Kidney (tissue), 14 donors: ENCODE measurements around the gene SOCS6. TPM values are rescaled to one million over a fixed set of nuclear protein-coding genes. Genes with fewer than 3 reads are reported as not detected.

Source experiments
- DNase-seq, 5 donors: peaks; one replicate each; pipeline ENCODE4 v3.0.0-alpha.2; 2013 to 2020
- FAIRE-seq: peaks from 2 replicates; lab custom pipeline; 2012; peaks lifted over from hg19 to GRCh38; lab: Jason Lieb, UNC
- H3K27ac ChIP-seq, 2 donors: one replicate each; pipeline ENCODE4 v1.7.0; 2013; ENCODE audit warnings: low read depth in 2 of 2, low read length in 2 of 2, inconsistent platforms in 1 of 2
- H3K27me3 ChIP-seq: one replicate; pipeline ENCODE4 v1.7.1; 2013; ENCODE audit warnings: low read length, inconsistent platforms; ENCODE audit not compliant: control insufficient read depth, insufficient read depth
- H3K36me3 ChIP-seq, 3 donors: one replicate each; pipeline versions ENCODE4 v1.7.0 to v1.7.1; 2013; ENCODE audit warnings: low read length in 3 of 3, control low read depth in 1 of 3, inconsistent platforms in 1 of 3; ENCODE audit not compliant: insufficient read depth in 3 of 3, control insufficient read depth in 2 of 3
- H3K4me1 ChIP-seq, 3 donors: one replicate each; pipeline versions ENCODE4 v1.7.0 to v1.7.1; 2013; ENCODE audit warnings: low read length in 3 of 3, inconsistent platforms in 1 of 3, low read depth in 1 of 3; ENCODE audit not compliant: control insufficient read depth in 2 of 3, insufficient read depth in 2 of 3
- H3K4me3 ChIP-seq, 3 donors: one replicate each; pipeline versions ENCODE4 v1.7.0 to v1.8.1; 2013; ENCODE audit warnings: low read length in 3 of 3, control low read depth in 1 of 3, inconsistent platforms in 1 of 3
- H3K9ac ChIP-seq, 3 donors: one replicate each; pipeline versions ENCODE4 v1.7.0 to v1.7.1; 2013; ENCODE audit warnings: low read length in 3 of 3, control low read depth in 1 of 3, inconsistent platforms in 1 of 3
- H3K9me3 ChIP-seq, 3 donors: one replicate each; pipeline versions ENCODE4 v1.7.0 to v1.7.1; 2013; ENCODE audit warnings: low read length in 3 of 3, control low read depth in 1 of 3, inconsistent platforms in 1 of 3; ENCODE audit not compliant: control insufficient read depth in 2 of 3, insufficient read depth in 1 of 3
- intact Hi-C: fragments of 100-400 bp; cut with DNase I; formaldehyde crosslinking; loops from one replicate; pipeline ENCODE4 v1.11.1; 2022
- polyA plus RNA-seq: library from polyadenylated mRNA; stranded (reverse); fragments of 350-450 nt; fragmentation: Illumina TruSeq; extraction: RNeasy Lipid Tissue Mini Kit (QIAGEN cat#74804); gene quantifications from one replicate; pipeline ENCODE4 v1.2.3, GENCODE V29; 2014; ENCODE audit warnings: low read depth, low replicate concordance; ENCODE audit not compliant: insufficient read depth
- total RNA-seq: library from RNA; stranded (reverse); fragmentation: NEBNext Ultra II Directional; extraction: Animal tissue kit (Norgen Biotek cat#: 25700); gene quantifications from one replicate; pipeline ENCODE4 v1.2.1, GENCODE V29; 2021
- TF ChIP-seq, protein P1 (sequence below): IDR thresholded peaks from 3 replicates; pipeline ENCODE4 v1.5.1; 2012; ENCODE audit warnings: mild to moderate bottlenecking, moderate library complexity, borderline replicate concordance; ENCODE audit not compliant: insufficient read depth; ENCODE audit errors: extremely low read depth
- donor health status: control.
- donor health status: control.
- donor health status: control.
- donor health status: control.
- donor health status: control.
- donor health status: DM: yes; HTN: yes; CAD: no.
- donor health status: Normal renal cell carcinoma (clear cell type).

SOCS6 gene
- total and polyA plus RNA-seq, 2 donors from 2014 or later, result 5.1 to 18.7 TPM

DNA sequence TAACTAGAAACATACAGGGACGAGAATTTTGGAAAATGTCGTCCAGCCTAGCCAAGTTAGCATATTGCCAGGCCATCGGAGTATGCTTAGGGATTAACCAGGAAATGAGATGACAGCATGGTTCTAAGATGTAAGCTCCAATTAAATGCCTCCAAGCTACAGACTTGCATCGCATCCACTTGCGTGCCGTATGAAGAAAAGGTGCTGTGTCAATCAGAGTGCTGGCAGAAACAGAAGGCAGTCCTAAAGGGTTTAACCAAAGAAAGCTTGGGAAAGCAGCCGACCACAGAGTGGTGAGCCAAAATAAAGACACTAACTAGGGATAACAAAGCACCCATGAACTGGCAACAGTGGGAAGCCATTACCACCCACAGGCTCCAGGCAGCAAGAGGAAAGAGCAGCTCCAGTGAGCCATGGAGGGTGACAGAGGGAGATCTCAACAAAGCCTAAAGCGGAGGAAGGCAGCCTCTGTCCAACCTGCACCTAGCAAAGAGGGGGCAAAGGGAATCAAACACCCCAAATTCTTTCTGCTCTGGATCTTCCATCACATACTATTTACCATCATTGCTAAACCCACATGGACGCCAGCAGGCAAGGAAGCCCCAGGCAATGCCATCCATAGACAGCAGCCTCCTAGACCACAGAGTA lies 27.6 kb upstream of the SOCS6 start:
- Histone ChIP-seq H3K9ac (no peak overlapping the region), H3K27me3 (no peaks in the 10 kb centered on the region), H3K36me3 (no peaks in the 10 kb centered on the region), H3K4me1 (no peaks in the 10 kb centered on the region), H3K27ac (no peak overlapping the region), H3K4me3 (no peak overlapping the region), H3K9me3 (no peaks in the 10 kb centered on the region)
- intact Hi-C loops, result no loop called here
- TF ChIP-seq, protein P1, sequence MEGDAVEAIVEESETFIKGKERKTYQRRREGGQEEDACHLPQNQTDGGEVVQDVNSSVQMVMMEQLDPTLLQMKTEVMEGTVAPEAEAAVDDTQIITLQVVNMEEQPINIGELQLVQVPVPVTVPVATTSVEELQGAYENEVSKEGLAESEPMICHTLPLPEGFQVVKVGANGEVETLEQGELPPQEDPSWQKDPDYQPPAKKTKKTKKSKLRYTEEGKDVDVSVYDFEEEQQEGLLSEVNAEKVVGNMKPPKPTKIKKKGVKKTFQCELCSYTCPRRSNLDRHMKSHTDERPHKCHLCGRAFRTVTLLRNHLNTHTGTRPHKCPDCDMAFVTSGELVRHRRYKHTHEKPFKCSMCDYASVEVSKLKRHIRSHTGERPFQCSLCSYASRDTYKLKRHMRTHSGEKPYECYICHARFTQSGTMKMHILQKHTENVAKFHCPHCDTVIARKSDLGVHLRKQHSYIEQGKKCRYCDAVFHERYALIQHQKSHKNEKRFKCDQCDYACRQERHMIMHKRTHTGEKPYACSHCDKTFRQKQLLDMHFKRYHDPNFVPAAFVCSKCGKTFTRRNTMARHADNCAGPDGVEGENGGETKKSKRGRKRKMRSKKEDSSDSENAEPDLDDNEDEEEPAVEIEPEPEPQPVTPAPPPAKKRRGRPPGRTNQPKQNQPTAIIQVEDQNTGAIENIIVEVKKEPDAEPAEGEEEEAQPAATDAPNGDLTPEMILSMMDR, result no peak
- FAIRE-seq, result no peak
- no peak for DNase-seq

- TF ChIP-seq, protein P1, result no peak
- Histone ChIP-seq H3K4me3 (no peak overlapping the region), H3K9me3 (no peaks in the 10 kb centered on the region), H3K9ac (no peak overlapping the region), H3K4me1 (no peaks in the 10 kb centered on the region), H3K27me3 (no peaks in the 10 kb centered on the region), H3K27ac (no peak overlapping the region), H3K36me3 (no peaks in the 10 kb centered on the region)
- no peak for FAIRE-seq
- intact Hi-C loops, result no loop called here
- DNase-seq, result no peak
Measured at GRCh38 chr18:70263336-70263735, 25.5 kb upstream of the SOCS6 start.

DNA sequence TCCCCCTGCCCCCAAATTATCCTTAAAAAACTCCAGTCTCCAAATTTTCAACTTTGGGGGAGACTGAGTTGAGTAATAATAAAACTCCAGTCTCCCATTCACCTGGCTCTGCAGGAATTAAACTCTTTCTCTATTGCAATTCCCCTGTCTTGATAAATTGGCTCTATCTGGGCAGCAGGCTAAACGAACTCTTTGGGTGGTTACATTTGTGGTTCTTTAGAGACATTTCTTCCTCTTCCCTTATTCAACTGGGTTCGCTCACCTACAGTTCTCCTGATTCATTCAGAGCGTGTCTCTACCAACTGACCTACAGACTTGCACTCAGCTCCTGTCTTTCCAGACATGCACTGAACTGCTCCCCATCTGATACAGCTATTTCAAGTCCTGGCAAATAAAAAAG lies 17.1 kb upstream of the SOCS6 start:
- Histone ChIP-seq H3K9me3 (peaks cover 0 to 16% (median 0%) of the 10 kb centered on the region in 3 donors), H3K36me3 (no peaks in the 10 kb centered on the region), H3K9ac (no peak overlapping the region), H3K4me3 (no peak overlapping the region), H3K27ac (no peak overlapping the region), H3K4me1 (no peaks in the 10 kb centered on the region), H3K27me3 (no peaks in the 10 kb centered on the region)
- no peak for DNase-seq
- FAIRE-seq, result no peak
- intact Hi-C loops, result no loop called here
- TF ChIP-seq, protein P1, result no peak

- Histone ChIP-seq H3K9ac (no peak overlapping the region), H3K27ac (no peak overlapping the region), H3K36me3 (no peaks in the 10 kb centered on the region), H3K27me3 (no peaks in the 10 kb centered on the region), H3K4me3 (no peak overlapping the region), H3K9me3 (peaks cover 0 to 16% (median 0%) of the 10 kb centered on the region in 3 donors), H3K4me1 (no peaks in the 10 kb centered on the region)
- FAIRE-seq, result no peak
- intact Hi-C loops, result no loop called here
- DNase-seq, result no peak
- TF ChIP-seq, protein P1, result no peak
Measured at GRCh38 chr18:70273021-70273420, 15.8 kb upstream of the SOCS6 start.
